Activated CD8-positive, alpha-beta memory T cell treated with anti-CD3 and anti-CD28 coated beads, Interleukin-2, amount 50 U/mL, for 24 hours (primary cell): ENCODE measurements around the gene PFKL.

ENCODE experiments used
- DNase-seq: peaks from one replicate; pipeline ENCODE4 v3.0.0-alpha.2; 2020; ENCODE audit errors: extremely low read depth

Gene PFKL

GRCh38 chr21:44363278-44363677 is 63.4 kb downstream of the PFKL start:
- no peak for DNase-seq

GRCh38 chr21:44364151-44365053 is 64.5 kb downstream of the PFKL start:
- DNase-seq = no peak

- no peak for DNase-seq
Observed at GRCh38 chr21:44365251-44365966, 65.6 kb downstream of the PFKL start.

GRCh38 chr21:44365967-44366585 is 66.2 kb downstream of the PFKL start:
- no peak for DNase-seq

GRCh38 chr21:44366586-44367211 is 66.8 kb downstream of the PFKL start:
- DNase-seq = no peak

GRCh38 chr21:44368711-44369446 is 69.0 kb downstream of the PFKL start:
- DNase-seq = no peak

- no peak for DNase-seq
Observed at GRCh38 chr21:44370027-44370735, 70.3 kb downstream of the PFKL start.

GRCh38 chr21:44370786-44371410 is 71.0 kb downstream of the PFKL start:
- DNase-seq = no peak

GRCh38 chr21:44371596-44371995 is 71.7 kb downstream of the PFKL start:
- no peak for DNase-seq

GRCh38 chr21:44372616-44373015 is 72.8 kb downstream of the PFKL start:
- no peak for DNase-seq

- DNase-seq = no peak
Observed at GRCh38 chr21:44374601-44375280, 74.9 kb downstream of the PFKL start.

GRCh38 chr21:44375281-44375651 is 75.4 kb downstream of the PFKL start:
- no peak for DNase-seq

GRCh38 chr21:44375761-44376241 is 75.9 kb downstream of the PFKL start:
- DNase-seq = no peak

GRCh38 chr21:44376606-44377005 is 76.8 kb downstream of the PFKL start:
- DNase-seq = no peak
